Inferior parietal cortex (tissue), 1 donor: ENCODE measurements around the gene C9orf78.

ENCODE experiments used
- DNase-seq: peaks from one replicate; pipeline ENCODE4 v3.0.0-alpha.2; 2016; ENCODE audit errors: extremely low spot score

The C9orf78 gene

DNA sequence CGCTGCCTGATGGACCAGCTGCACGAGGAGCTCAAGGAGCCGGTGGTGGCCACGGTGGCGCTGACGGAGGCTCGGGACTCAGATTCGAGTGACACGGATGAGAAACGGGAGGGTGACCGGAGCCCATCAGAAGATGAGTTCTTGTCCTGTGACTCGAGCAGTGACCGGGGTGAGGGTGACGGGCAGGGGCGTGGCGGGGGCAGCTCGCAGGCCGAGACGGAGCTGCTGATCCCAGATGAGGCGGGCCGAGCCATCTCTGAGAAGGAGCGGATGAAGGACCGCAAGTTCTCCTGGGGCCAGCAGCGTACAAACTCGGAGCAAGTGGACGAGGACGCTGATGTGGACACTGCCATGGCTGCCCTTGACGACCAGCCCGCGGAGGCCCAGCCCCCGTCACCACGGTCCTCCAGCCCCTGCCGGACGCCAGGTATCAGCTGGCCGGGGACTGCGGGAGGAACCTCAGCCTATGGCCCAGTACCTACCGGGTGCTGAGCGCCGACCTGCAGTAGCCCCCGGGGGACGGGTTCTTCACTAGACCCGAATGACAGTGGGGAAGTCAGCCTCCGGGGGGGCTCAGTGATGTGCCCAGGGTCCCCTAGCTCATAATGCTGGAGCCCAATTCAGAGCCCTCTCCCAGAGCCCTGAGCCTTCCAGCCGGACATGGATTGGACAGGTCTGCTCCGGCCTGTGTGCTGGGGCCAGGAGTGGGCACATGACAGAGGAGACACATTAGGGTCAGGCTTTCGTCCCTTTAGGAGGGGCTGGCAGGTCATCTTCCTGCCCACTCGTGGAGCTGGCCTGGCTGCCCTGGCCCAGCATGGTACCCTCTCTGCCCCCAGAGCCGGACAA is 33.2 kb upstream of the C9orf78 start:
- DNase-seq = no peak

DNA sequence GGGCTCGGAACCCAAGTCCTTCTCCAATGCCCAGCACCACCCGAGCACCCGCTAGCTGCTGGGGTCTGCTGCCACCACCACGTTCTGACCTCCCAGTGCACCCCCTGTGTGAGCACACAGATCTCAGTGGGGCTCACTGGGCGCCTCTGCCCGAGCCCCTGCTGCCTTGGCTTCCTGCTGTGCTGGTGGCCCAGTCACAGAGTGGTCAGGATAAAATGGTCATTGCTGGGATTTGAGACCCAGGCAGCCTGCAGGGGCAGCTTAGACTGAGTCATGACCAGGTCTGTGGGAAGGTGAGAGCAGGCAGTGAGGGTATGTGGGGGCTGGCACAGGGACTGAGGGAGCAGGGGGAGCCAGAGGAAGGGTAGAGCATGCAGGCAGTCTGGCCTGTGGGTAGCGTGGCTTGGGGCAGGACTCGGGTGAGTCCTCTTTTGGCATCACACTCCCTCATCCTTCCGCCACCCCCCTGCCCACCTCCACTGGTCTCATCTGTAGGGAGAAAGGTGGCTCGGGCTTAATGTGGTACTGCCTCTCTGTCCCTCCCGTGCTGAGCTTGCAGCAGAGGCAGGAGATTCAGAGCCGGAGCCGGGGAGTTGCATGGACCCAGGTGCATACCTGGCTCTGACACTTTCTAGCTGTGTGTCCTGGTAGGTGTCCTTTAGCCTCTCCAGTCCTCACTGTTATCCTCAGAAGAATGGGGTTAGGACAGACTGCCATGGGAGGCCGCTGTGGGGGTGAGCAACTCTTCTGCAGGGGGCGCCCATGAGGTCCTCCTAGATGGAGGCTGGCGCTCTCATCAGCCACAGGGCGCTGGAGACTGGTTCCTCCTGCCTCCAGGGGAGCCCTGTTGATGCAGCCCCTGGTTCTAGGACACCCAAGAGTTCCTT is 32.3 kb upstream of the C9orf78 start:
- no peak for DNase-seq

DNA sequence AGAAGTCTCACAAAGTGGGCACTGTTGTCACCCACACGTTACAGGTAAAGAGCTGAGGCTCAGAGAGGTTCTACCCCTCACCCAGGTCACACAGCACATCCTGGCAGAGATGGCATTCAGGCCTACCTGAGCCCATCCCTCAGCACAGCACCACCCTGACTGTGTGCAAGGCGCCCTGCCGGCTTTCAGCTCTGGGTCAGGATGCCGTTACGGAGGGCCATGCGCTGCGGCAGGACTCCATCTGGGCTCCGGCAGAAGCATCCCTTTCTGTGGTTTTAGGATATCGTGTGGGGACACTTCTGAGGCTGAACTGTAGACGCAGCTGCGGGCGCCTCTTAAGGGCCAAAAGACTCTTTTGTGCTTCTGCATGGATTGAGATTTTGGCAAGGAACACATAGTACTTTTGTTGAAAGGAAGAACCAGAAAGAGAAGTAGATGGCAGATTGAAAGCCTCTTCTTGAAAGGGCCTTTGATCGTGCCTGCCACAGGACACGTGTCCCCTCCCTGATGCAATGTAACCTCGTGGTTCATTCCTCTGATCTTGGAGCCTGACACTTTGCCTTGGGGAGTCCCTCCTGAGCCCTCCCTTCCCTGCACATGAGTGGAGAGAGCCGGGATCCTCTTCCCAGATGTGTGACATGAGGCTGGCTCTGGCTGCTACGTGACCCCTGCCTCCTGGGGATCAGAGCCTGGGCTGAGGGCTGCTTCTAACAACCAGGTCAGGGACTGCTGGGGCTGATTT is 31.5 kb upstream of the C9orf78 start:
- DNase-seq = peak; percentile 3

DNA sequence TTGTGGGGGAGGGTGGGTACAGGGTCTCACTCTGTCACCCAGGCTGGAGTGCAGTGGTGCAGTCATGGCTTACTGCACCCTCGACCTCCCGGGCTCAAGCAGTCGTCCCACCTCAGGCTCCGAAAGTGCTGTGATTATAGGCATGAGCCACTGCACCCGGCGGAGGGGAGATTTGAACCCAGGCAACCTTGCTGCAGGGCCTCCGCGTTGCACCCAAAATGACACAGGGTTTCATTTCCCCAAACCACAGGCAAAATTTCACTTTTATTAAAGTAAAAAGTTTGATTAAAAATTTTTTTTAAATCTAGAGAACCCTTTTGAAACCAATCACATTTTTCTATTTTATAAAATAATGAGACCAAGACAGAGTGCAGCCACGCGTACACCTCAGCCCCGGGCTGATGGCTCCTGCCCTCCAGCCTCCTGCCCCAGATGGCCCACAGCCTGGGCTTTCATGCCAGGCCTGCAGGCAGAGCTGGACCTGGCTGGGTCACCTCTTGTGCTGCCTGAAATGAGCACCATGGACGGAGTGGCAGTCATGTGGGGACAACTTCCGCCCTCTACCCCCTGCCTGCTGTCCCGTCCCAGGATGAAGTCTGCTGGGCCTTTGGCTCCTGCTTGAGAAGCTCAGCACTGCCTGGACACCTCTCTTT is 30.7 kb upstream of the C9orf78 start:
- no peak for DNase-seq

DNA sequence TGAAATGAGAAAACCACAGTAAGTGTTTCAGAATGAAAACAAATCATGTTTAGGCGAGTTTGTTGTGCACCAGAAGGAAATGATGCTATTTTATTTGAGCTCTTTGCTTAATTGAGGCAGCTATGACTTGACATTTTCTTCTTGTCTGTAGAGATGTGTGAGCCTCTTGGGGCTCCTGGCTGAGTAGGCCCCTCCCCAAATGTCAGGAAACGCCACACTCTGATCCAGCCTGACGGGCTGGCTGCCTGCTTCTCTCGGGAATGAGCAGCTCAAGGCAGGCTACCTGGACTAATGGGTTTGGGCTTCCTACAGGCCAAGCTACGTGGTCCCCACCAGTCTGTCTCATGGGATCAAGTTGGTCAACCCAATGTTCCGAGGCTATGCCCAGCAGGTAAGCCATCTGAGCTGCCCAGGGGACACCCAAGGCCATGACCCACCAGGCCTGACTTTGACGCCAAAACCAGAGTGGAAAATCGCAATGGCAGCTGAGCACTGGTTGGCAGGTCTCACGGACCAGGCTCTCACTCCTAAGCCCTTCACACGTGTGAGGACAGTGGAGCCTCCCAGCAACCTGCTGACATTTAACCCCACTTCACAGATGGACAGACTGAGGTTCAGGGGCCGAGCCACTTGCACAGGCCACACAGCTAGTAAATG is 30.0 kb upstream of the C9orf78 start:
- no peak for DNase-seq

DNA sequence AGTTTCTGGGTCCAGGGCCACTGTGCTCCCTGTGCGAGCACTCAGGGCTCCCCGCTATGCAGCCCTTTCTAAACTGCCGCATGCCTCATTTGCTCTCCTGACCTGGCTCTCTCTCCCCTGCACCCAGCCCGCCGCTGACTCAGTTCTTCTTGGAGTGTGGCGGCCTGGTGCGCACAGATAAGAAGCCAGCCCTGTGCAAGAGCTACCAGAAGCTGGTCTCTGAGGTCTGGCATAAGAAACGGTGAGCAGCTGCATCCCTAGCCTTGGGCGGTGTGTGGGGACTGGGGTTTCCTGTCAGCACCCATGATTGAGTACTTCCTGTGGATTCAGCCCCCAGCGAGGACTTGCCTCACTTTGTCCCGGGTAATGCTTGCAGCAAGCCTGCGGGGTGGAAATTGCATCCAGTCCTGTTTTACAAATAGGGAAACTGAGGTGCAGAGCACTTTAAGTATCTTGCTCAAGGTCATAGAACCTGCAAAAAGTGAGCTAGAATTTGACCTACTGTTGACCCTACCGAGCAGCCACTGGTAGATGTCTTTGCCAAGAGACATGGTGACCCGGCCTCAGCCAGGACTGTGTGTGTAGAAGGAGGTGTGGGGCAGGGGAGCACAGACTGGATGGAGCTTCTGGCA is 28.1 kb upstream of the C9orf78 start:
- peak; percentile 73 for DNase-seq

DNA sequence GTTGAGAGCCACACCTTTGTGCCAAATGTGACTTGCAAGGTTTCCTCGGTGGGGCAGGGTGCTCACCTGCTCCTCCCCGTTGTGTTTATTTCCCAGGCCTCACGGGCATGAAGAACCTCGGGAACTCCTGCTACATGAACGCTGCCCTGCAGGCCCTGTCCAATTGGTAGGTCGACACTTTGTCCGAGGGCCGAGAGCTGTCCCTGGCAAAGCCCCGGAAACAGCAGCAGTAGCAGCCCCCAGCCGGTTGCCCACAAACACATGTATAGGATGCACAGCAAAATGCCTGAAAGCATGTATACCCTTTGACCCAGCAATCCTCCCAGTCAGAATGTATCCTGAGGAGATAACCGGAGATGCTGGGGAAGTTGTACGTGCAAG is 26.4 kb upstream of the C9orf78 start:
- DNase-seq = no peak

DNA sequence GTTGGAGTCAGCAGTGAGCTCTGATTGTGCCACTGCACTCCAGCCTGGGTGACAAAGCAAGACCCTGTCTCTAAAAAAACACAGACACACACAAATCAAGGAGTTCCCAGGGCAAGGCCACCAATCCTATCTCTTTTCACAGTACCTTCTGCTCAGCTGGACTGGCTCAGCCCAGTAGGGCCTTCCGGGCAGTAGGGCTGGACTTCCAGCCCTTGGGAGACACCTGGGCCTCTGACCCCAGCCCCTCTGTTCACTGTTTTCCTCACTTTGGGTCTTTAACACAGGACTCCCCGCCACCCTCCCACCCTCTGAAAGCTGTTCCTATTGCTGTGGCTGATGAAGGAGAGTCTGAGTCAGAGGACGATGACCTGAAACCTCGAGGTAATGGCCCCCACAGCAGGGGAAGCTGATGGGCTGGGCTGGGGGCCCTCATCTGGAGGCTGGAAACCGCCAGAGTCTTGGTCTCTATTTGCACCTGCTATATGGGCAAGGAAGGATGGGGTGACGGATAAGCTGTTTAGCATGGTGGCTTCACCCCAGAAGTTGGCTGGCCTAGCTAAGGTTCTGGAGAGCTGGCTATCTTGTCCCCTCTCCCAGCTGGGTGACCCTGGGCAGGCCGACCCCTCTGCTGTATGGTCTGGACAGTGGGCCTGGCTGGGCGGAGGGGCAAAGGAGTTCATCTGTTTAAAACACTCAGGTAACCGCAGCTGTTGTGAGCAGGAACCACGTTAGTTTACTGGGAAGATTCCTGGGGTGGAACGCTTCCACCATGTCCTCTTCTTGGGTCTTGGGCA is 25.8 kb upstream of the C9orf78 start:
- no peak for DNase-seq

DNA sequence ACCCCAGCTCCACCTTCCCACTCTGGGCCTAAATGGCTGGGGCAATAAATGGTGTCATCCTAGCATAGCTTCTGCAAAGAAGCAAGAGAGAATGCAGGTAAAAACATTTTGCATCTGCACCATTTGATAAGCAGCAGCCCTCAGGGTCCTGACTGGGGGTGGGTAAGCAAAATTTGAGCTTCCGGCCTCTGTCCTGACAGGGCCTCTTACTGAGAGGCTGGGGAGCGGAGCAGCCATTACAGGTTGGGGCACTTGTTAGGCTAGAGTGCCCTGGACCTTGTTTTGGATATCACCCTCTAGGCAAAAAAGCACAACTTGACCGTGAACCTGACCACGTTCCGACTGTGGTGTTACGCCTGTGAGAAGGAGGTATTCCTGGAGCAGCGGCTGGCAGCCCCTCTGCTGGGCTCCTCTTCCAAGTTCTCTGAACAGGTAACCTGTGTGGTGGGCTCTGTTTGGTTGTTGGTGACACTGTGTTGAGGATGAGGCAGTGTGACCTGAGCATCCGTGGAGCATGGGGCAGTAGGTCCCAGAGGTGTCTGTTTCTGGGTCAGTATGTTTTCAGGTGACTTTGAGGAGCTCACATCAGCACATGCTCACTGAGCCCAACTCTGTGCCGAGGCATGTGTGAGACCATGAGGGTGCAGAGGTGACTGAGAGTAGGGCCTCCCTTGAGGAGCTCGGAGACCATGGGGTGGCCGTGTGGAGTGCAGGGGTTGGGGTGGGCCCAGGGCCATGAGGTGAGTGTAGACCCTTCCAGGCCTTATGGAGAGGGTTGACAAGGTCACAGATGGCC is 23.3 kb upstream of the C9orf78 start:
- DNase-seq = no peak

DNA sequence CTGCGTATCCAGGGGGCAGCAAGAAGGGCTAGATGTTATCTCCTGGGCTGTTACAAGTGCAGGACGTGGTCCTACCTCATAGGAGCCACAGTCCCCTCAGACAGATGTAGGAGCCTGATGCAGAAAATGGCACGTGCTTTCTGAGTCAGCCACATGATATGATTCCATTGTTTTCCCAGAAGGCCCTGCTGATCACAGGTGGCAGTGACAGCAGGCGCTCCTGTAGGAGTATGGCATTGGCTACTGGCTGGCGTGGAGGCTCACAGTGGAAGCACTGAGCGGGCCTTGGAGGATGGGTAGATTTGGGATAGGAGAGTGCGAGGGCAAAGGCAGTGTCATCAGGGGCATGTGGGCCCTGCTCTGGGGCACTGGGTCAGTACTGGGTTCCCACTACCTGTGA is 22.1 kb upstream of the C9orf78 start:
- DNase-seq = no peak

DNA sequence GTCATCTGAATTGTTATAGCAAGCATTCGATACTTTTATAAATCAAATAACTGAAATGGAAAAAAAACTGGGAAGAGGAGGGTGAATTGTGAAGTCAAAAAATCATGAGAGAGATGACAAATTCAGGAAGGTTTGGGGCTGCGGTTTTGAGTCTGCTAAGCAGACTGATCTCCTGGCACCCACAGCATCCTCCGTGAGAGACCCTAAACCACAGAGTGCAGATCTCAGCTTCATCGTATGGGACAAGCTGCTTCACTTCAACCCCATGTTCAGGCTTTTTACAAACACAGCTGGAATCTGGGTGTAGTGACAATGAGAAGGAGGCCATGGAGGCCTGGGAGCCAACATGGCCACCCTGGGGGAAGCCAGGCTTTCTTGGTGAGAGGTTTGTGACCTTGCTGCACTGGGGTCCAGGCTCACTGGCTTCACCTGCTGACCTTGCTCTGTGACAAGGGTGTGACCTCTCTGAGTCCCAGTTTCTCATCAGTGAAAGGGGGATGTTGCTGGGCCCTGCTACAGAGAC is 19.6 kb upstream of the C9orf78 start:
- DNase-seq = no peak

DNA sequence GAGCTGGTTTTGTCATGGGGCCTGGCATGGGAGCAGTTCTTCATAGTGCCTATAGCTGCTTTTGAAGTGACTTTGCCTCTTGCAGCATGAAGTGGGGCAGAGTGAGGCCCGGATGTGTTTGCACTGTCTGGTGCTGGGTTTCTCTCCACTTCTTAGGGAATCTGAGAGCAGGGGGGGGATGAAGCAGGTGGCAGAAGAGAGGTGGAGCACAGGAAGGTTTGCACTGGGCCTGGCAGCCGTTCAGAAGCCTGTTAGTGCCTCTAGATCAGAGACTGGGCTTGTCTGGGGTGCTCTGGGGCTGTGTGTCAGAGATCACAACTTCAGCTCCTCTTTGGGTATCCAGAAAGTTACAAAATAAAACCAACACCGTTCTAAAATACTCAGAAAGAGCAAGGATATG is 18.5 kb upstream of the C9orf78 start:
- DNase-seq = no peak

DNA sequence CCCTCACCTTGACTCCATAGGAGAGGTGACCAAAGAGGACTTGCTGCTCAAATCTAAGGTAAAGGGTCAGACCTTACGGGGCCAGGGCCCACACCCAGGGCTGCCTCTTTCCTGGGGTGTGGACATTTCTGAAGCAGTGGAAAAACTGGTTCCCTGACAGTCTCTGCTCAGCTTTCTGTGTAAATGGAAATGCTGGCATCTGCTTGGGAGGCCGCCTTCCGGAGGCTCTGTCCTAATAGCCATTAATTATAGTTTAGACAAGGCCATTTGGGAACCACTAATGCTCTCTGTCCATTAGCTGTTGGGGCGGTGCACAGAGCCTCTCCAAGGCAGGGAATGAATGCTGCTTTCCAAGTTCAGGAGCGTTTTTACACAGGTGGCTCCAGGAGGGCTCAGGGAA is 17.5 kb upstream of the C9orf78 start:
- no peak for DNase-seq

DNA sequence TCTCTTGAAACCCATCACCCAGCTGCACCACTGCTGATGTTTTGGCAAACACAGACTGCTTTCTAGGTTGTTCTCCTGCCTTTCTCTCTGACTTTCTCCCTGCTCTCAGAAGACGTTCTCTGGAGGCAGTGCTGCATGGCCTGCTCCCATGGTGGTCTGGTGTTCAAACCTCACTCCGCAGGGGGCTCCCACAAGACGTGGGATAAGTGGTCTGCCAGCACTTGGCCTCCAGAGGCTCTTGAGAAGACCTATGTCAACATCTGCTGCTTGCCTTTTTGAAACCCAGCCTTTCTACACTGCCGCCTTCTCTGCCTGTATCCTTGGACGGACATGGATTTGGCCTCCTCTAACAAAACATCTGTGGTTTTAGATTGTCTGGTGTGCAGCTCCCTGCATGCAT is 16.7 kb upstream of the C9orf78 start:
- DNase-seq = no peak

DNA sequence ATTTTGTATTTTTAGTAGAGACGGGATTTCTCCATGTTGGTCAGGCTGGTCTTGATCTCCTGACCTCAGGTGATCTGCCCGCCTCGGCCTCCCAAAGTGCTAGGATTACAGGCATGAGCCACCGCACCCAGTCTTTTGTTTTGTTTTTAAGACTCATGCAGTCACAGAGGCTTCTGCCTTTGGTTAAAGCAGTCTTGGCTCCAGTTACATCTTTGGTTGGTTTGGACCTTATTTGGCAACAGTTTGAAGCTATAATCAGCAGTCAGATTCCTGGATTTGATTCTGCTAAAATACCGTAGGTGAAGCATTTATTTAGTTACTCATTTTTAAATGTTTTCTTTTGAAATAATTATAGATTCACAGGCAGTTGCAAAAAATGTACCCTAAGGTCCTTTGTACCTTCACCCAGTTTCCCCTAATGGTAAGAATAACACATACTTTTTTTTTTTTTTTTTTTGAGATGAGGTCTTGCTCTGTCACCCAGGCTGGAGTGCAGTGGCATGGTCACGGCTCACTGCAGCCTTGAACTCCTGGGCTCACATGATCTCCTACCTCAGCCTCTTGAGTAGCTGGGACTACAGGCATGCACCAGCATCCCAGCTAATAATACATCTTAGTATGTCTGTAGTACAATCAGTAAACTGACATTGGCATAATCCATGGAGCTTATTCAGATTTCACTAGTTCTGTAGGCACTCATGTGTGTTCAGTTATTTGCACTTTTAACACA is 15.9 kb upstream of the C9orf78 start:
- no peak for DNase-seq

DNA sequence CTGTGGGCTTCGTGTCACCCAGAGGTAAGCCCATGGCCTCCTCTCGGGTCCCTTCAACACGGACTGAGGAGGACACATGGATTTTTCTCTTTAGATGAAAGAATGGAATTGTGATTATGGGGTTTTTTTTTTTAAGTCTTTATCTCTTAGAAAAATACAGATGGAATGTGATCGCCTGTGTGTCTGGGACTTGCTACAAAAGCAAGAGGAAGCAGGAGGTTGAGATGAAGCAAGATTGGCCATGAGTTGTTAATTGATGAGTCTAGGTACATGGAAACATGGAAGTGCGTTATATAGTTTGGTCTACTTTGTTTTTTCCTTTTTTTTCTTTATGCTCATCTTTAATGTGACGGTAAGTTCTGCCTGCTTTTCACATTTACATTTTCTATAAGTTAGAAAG is 14.8 kb upstream of the C9orf78 start:
- no peak for DNase-seq

DNA sequence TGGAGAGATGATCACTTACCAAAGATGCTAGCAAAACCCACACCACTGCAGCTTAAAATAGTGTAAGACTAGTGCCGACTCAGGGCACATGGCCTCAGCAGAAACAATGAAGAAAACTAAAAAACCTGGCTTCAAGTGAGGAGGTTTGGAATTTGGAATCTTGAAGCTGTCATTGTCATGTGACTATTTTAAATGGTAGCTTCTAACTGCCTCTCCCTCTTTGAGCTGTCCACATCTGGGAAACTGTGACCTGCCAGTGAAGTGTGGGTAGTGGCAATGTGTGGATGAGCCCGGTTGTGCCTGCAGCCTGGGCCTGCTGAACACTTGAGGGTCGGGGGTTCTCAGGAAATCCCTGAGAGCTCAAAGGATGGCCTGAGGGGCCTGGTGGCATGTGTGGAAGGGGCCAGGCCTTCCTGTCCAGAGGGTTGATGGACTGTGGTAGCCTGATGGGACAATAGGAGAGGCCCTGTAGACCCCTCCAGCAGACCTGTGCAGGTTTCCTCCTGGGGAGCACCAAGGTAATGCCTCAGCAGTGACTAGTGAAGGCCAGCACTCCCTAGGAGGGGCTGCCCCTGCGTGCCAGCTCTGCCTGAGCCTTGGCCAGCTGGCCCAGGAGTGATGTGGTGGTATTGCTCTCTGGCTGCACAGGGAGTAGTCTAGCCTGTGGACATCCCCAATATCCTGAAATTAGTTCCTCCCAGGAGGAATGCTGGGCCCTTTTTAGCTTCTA is 13.8 kb upstream of the C9orf78 start:
- no peak for DNase-seq

DNA sequence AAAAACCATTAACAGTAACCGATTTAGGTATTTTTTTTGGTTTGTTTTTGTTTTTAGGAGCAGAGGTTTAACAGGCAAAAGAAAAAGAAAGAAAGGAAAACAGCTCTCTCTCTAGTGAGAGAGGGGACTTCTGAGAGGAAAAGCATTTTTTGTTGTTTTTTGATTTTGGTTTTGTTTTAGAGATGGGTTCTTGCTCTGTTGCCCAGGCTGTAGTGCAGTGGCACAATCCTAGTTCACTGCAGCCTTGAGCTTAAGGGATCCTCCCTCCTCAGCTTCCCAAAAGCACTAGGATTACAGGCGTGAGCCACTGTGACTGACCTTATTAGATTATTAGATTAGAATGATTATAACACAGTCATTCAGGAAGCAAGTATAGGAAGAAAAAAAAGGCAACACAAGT is 10.3 kb upstream of the C9orf78 start:
- DNase-seq = no peak
